Stimulated activated CD8-positive, alpha-beta memory T cell treated with anti-CD3 and anti-CD28 coated beads, Interleukin-4, amount 100 ng/mL, for 48 hours (primary cell): ENCODE results near the gene SMS.

ENCODE experiments used
- DNase-seq: peaks from one replicate; pipeline ENCODE4 v3.0.0-alpha.2; 2020

The SMS gene

GRCh38 chrX:21986596-21986995 is 46.1 kb downstream of the SMS start:
- no peak for DNase-seq

DNA sequence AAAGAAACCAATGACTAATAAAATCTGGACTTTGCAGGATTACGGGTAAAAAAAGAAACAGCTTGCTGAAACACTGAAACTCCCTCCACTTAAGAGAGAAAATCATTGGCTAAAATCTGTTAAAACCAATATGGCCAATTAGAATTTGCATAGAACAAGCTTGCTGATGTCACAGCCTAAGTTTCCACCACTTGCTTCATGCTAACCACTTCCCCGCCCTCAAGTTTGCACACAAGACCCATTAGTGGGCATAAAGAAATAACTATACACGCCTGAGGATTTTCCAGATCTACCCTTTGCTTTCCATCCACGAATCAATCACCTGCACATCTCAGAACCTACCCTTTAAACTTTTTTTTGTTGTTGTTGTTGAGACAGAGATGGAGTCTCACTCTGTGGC is 48.9 kb downstream of the SMS start:
- DNase-seq: peak; percentile 36

GRCh38 chrX:21990832-21991231 is 50.3 kb downstream of the SMS start:
- DNase-seq: no peak

DNA sequence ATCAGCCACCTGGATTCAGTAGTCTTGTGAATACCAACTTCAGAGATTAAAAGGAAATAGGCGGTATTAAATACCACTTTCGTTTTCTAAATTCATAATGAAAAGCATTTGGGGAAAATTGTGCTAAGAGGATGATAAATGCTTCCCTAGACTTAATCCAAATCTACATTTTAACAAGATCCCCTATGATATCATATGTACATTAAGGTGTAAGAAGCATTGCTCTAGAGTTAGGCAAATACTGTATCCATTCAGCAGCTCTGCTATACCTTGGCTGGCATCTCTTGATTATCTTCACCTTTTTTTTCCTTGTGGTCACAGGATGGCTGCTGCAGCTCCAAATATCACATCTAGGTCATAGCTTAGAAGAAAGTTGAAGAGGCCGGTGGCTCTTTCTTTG is 51.0 kb downstream of the SMS start:
- no peak for DNase-seq

DNA sequence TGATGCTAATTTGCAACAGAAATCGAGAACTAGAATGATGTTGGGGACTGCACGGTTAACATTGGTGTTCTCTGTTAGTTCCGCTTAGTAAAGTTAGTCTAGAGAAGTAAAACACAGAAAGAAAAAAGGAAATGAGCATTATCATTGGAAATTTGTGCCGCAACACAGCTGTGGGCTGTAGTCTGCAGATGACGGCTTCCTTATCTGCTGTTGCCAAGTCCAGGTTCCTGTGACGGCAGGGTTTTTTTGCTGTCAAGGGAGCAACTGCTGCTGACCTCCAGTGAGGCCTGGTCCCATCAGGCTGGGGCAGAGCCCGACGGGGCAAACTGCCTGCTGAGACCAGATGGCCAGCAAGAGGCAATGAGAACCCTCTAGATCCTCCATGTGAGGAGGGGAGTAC is 52.8 kb downstream of the SMS start:
- DNase-seq: no peak

- no peak for DNase-seq
These were observed 56.5 kb downstream of the SMS start for GRCh38 chrX:21996872-21997455.

DNA sequence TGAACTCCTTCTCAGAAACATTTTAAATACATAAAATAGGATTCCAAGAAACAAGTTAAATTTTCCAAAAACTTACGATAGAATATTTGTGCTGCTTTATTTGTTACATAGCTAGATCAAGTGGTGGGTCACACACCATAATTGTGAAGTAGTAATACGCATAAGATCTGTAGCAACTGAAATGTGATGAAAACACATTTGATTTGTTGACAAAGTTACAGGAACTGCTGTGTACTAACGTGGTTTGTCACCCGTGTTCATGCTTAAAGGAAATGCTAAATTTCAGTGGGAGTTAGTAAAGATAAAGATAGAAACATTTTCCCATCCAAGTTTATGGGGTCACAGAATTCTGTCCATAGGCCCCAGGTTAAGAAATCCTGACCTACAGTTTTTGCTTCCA is 57.5 kb downstream of the SMS start:
- no peak for DNase-seq

GRCh38 chrX:22004866-22005265 is 64.4 kb downstream of the SMS start:
- no peak for DNase-seq

DNA sequence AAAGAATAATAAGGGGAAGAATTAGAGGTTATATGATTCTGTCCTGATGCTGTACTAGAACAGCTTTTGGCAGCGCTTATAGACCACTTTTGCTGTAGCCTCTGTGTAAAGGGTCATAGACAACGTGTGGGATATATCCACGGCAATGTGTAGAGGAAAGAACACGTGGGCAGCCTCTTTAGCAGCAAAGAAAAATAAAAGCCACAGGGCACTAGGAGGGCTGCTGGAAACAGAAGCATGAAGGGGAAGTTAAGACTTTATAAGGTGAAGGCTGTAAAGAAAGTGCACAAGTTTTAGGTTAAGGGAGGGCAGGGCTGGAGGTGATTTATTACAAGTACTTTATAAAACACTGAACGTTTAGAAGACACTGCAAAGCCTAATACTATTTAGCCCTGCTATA is 71.5 kb downstream of the SMS start:
- DNase-seq: no peak

DNA sequence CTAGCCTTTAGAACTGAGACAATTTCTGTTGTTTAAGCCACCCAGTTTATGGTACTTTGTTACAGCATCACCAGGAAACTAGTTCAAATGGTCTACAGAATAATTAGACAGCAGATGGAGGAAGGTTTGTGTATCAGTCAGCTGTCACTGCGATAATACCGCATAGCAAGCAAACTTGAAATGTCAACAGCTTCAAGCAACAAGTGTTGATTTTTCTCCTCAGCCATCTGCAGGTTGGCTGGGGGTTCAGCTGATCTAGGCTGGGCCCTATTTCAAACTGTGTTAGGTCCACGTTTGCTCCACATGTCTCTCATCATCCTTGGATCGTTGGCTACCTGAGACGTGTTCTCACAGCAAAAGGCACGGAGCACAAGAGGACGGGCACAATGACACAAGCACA is 72.4 kb downstream of the SMS start:
- no peak for DNase-seq

DNA sequence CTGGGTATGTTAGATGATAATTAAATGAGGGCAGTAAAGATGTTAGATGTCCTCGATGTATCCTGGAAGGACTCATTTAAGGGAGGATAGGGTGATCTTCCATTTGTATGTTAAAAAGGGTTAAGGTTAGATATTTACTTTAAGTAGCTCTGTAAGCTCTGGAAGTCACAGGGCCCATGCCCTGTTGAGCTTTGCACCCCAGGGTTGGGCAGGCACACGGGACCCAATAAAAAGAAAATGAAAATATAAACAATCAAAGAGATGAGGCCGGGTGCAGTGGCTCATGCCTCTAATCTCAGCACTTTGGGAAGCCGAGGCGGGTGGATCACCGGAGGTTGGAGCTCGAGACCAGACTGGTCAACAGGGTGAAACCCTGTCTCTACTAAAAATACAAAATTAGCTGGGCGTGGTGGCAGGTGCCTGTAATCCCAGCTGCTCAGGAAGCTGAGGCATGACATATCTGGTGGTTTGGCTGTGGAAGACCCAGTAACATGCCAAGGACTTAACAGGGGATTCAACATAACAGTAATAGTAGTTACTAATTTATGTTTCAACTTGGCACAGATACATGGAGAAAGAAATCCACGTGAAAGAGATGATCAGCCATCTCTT is 74.7 kb downstream of the SMS start:
- DNase-seq: no peak

- DNase-seq: no peak
These were observed 81.3 kb downstream of the SMS start for GRCh38 chrX:22021751-22022324.

DNA sequence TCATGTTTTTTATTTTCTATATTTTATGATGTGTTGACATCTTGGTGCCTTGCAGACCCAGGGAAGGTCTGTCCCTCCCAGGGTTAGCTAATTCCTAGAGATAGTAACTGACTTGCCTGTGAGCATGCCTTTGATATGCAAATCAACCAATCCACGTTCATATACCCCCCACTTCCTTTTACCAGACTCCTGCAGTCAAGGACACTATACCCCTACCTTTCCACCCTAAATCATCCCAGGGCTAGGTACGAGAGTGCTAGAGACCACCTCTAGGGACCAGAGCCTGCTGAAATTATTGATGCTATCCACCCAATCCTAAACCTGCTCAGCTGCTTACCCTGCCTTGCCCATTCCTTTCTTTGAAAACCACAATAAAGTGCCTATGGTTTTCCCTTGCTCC is 84.1 kb downstream of the SMS start:
- no peak for DNase-seq

- no peak for DNase-seq
These were observed 85.2 kb downstream of the SMS start for GRCh38 chrX:22025751-22026150.

DNA sequence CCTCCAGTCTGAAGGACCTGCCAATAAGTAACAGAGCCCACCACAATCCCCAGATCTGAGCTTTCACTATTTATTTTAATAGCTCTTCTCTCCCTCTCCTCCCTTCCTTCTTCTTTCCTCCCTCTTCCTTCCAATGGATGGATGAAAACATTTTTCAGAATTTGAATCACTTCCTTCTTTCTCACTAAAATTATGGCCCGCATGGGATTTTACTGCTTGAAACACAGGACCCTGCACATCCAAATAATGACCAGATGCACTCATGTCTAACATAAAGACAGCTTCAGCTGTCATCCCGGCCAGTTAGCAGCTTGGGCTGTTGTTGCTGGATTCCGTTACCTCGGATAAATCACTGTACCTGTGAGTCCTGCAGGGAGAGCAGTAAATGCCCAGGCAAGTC is 86.2 kb downstream of the SMS start:
- no peak for DNase-seq

- no peak for DNase-seq
These were observed 91.6 kb downstream of the SMS start, which contains the start of gene PHEX for GRCh38 chrX:22032084-22032483. TSS of gene PHEX (plus strand) at chrX:22032325. CDS start at chrX:22033006, 681 bp downstream.

DNA sequence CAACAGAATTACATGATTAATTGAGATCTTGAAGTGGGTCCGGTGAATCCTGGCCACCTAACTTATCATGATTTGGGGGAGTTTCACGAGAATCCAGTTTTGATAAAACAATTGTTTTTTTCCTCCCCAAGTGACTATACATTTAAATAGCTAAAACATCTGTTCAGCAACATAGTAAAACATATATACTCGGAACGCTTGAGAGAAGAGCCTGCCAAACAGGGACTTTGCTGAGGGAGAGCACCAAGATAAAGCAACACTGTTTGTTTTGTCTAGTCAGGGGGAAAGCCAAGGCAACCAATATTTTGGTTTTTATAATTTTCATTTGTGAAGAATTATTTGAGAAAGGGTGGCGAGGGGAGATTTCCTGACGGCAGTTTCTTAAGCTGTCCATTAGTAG is 92.0 kb downstream of the SMS start:
- DNase-seq: no peak

DNA sequence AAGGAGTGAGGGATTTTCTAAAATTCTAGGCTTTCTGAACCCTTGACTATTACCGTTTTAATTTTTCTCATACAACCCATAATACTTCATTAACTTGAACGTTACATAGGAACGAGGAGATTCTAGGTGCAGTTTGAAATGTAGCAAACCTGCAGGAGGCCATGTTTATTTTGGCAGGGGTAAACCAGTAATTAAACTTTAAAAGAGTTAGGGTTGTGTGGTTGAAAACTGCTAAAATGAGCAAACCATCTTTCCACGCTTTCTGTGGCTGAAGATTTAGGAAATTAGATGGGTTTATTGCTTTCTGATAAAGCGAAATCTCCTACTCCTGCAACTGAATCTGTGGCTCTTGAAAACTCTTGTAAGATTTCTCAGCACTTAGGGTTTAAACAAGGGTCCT is 93.3 kb downstream of the SMS start:
- DNase-seq: no peak

DNA sequence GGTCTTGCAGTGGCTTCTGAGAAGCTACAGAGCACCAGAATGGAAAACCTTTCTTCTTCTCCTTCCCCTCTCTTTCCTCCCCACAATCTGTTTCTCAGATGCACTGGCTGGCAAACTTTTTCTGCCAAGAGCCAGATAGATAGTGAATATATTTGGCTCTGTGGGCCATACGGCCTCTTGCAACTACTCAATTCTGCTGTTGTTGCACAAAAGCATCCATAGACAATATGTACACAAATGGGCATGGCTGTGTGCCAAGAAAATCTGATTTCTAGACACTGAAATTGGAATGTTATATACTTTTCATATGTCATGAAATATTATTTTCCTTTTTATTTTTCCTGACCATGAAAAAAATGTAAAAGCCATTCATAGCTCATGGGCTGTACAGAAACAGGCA is 94.7 kb downstream of the SMS start:
- DNase-seq: no peak

- no peak for DNase-seq
These were observed 96.7 kb downstream of the SMS start for GRCh38 chrX:22037225-22037624.

DNA sequence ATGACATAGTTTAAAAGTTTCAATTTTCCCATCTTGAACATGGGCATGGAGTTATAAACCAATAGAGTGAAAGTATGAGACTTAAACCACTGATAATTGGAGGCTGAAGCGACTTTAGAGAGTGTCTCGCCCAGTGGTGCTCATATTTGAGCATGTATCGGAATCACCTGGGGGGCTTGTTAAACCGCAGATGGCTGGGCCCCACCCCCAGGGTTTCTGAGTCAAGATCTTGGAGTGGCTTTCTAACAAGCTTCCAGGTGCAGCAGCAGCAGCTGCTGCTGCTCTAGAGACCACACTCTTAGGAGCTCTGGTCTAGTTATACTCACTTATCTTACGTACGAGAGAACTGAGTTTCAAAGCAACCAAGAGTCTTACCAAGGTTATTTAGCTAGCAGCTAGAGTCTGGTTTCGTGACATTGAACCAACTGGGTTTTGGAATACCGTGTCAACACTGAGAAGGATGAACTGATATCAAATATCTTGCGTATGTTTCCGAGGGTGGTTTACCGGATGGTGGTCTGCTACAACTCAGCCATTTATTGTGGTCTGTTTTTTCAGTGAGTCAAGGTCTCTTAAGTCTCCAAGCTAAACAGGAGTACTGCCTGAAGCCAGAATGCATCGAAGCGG is 97.5 kb downstream of the SMS start:
- DNase-seq: peak; percentile 46

DNA sequence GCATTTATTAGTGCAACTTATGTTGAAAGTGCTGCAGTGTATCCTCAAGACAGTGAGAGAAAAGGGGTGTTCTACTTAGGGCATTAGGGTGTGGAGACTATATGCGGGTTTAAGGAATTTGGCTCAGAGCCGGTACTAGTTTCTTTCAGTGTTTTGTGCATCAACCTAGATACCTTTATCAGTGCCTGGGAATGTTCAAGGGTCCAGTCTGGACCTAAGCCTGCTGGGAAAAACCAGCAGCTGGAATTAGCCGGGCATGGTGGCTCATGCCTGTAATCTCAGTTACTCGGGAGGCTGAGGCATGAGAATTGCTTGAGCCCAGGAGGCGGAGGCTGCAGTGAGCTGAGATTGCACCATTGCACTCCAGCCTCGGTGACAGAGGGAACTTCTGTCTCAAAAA is 99.0 kb downstream of the SMS start:
- DNase-seq: no peak

- no peak for DNase-seq
These were observed 99.7 kb downstream of the SMS start for GRCh38 chrX:22040184-22040583.

DNA sequence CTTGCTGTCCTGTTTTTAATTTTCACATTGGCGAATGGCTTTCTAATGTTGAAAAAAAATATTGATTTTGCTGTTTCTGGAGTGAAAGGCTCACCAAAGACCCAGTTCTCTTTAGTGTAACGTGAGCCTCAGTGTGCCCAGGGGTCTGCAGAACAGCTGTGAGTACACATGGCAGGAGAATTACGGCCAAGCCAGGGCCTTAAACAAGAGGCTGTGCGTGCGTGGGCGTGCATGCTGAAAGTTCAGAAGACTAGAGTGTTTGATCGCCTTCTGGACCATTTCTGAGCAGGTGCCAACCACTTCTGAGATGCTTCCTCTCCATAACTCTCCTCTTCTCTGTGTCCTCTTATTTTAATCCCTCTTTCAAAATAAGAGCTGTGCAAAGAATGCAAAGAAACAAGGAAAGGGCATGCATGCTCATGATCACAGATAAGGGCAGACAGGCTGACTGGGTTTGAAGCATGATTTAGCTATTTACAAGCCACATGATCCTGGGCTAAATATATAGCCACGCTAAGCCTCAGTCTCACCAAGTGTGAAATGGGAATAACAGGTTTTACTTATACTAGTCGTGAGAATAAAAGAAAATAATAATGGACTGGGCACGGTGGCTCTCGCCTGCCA is 101.5 kb downstream of the SMS start:
- peak; percentile 37 for DNase-seq
